Neural cell (in vitro differentiated cells): ENCODE measurements around the gene GRM1. TPM values are rescaled to one million over a fixed set of nuclear protein-coding genes. Genes with fewer than 3 reads are reported as not detected.

Experiments used
- H2AFZ ChIP-seq: fragments of 200-600, 300-800 bp; sonication (generic), shearing (Covaris generic); 2 replicates; pipeline ENCODE4 v1.6.0; 2014; ENCODE audit warnings: low read depth, mild to moderate bottlenecking, antibody characterized with exemption, low read length, moderate library complexity
- H3F3A ChIP-seq: fragments of 200-600 bp; shearing (Covaris generic); 2 replicates; pipeline ENCODE4 v1.6.1; 2016; ENCODE audit warnings: mild to moderate bottlenecking, moderate library complexity, mixed read lengths, antibody characterized with exemption, low read length; ENCODE audit not compliant: insufficient read depth, poor library complexity, severe bottlenecking
- H3K27ac ChIP-seq: fragments of 200-600, 300-800 bp; sonication (generic), shearing (Covaris generic); 2 replicates; pipeline ENCODE4 v1.5.1; 2014; ENCODE audit warnings: mild to moderate bottlenecking, low read length, moderate library complexity
- H3K27me3 ChIP-seq: fragments of 300-800, 200-600 bp; sonication (generic), shearing (Covaris generic); 2 replicates; pipeline ENCODE4 v1.6.0; 2014; ENCODE audit warnings: mild to moderate bottlenecking, low read depth, low read length, moderate library complexity; ENCODE audit not compliant: insufficient read depth
- H3K36me3 ChIP-seq: fragments of 300-800, 200-600 bp; sonication (generic), shearing (Covaris generic); 2 replicates; pipeline ENCODE4 v1.5.1; 2014; ENCODE audit warnings: mild to moderate bottlenecking, antibody characterized with exemption, low read length, moderate library complexity; ENCODE audit not compliant: insufficient read depth
- H3K4me2 ChIP-seq: fragments of 300-800, 200-600 bp; sonication (generic), shearing (Covaris generic); 2 replicates; pipeline ENCODE4 v1.6.0; 2014; ENCODE audit warnings: mild to moderate bottlenecking, low read length
- H3K4me3 ChIP-seq: fragments of 300-800, 200-600 bp; sonication (generic), shearing (Covaris generic); 2 replicates; pipeline ENCODE4 v1.5.1; 2014; ENCODE audit warnings: mild to moderate bottlenecking, low read length, moderate library complexity
- H3K79me2 ChIP-seq: fragments of 200-600 bp; shearing (Covaris generic); replicated peaks from 2 replicates; pipeline ENCODE4 v1.6.0; 2014; ENCODE audit warnings: mild to moderate bottlenecking, low read length, moderate library complexity; ENCODE audit not compliant: insufficient read depth
- H3K9ac ChIP-seq: fragments of 300-800, 200-600 bp; sonication (generic), shearing (Covaris generic); 2 replicates; pipeline ENCODE4 v1.6.1; 2016; ENCODE audit warnings: mild to moderate bottlenecking, low read length, mixed read lengths
- H3K9me2 ChIP-seq: fragments of 200-600 bp; shearing (Covaris generic); 2 replicates; pipeline ENCODE4 v1.6.1; 2016; ENCODE audit warnings: mild to moderate bottlenecking, low read length, mixed read lengths; ENCODE audit not compliant: insufficient read depth
- H3K9me3 ChIP-seq: fragments of 200-600, 300-800 bp; sonication (generic), shearing (Covaris generic); 2 replicates; pipeline ENCODE4 v1.6.1; 2016; ENCODE audit warnings: mild to moderate bottlenecking, mixed run types, low read length, moderate library complexity, mixed read lengths
- H4K20me1 ChIP-seq: fragments of 200-600 bp; shearing (Covaris generic); 2 replicates; pipeline ENCODE4 v1.6.1; 2016; ENCODE audit warnings: mild to moderate bottlenecking, mixed run types; ENCODE audit not compliant: insufficient read depth
- CTCF ChIP-seq: fragments of 450-650 bp; IDR thresholded peaks from 2 replicates; pipeline ENCODE4 v1.5.1; 2014; ENCODE audit warnings: antibody characterized with exemption, mild to moderate bottlenecking, moderate library complexity; ENCODE audit not compliant: poor library complexity, severe bottlenecking
- EP300 ChIP-seq: fragments of 450-650 bp; conservative IDR thresholded peaks from 2 replicates; pipeline ENCODE4 v1.6.1; 2014; ENCODE audit warnings: antibody characterized with exemption, mild to moderate bottlenecking, moderate library complexity; ENCODE audit not compliant: poor library complexity, severe bottlenecking
- EZH2 ChIP-seq: fragments of 200-600, 300-800 bp; shearing (Covaris generic), sonication (generic); IDR thresholded peaks from 2 replicates; pipeline ENCODE4 v1.6.1; 2014; ENCODE audit warnings: antibody characterized with exemption, low read length, borderline replicate concordance, mild to moderate bottlenecking; ENCODE audit not compliant: insufficient read depth, poor library complexity, severe bottlenecking
- MXI1 ChIP-seq: fragments of 450-650 bp; conservative IDR thresholded peaks from 2 replicates; pipeline ENCODE4 v1.6.1; 2014; ENCODE audit warnings: antibody characterized with exemption, mild to moderate bottlenecking; ENCODE audit not compliant: poor library complexity, severe bottlenecking
- POLR2AphosphoS5 ChIP-seq: IDR thresholded peaks from 2 replicates; pipeline ENCODE4 v1.6.1; 2012
- RAD21 ChIP-seq: fragments of 450-650 bp; conservative IDR thresholded peaks from 2 replicates; pipeline ENCODE4 v1.6.1; 2014; ENCODE audit warnings: antibody characterized with exemption, mild to moderate bottlenecking, moderate library complexity
- REST ChIP-seq: IDR thresholded peaks from 2 replicates; pipeline ENCODE4 v1.6.1; 2012; ENCODE audit warnings: borderline replicate concordance
- SMC3 ChIP-seq: fragments of 450-650 bp; conservative IDR thresholded peaks from 2 replicates; pipeline ENCODE4 v1.6.1; 2014; ENCODE audit warnings: antibody characterized with exemption, mild to moderate bottlenecking, moderate library complexity; ENCODE audit not compliant: poor library complexity
- TAF1 ChIP-seq: IDR thresholded peaks from 2 replicates; pipeline ENCODE4 v1.6.1; 2012; ENCODE audit warnings: low read depth
- polyA plus RNA-seq: library from polyadenylated mRNA; depleted of rRNA; stranded (reverse); fragments of >200 nt; gene quantifications from 2 replicates; pipeline ENCODE4 v1.2.3, GENCODE V29; 2014

Gene GRM1
- polyA plus RNA-seq, 1 donor from 2014 or later, result 2.9 TPM

- Histone ChIP-seq H3K9me2 (no peaks in the 10 kb centered on the region), H3K36me3 (no peaks in the 10 kb centered on the region), H3K27ac (no peak overlapping the region), H3K9me3 (no peaks in the 10 kb centered on the region), H2AFZ (no peak overlapping the region), H3K9ac (no peak overlapping the region), H3K79me2 (no peaks in the 10 kb centered on the region), H4K20me1 (no peaks in the 10 kb centered on the region), H3K4me3 (no peak overlapping the region), H3F3A (no peaks in the 10 kb centered on the region), H3K27me3 (no peaks in the 10 kb centered on the region), H3K4me2 (peak overlapping the region; percentile 16)
- TF ChIP-seq CTCF (no peak), MXI1 (no peak), EP300 (no peak), REST (no peak), SMC3 (no peak), TAF1 (no peak), RAD21 (no peak), EZH2 (no peak), POLR2AphosphoS5 (no peak)
Observed at GRCh38 chr6:146154197-146154596, 125.3 kb downstream of the GRM1 start.

- Histone ChIP-seq H2AFZ (no peak overlapping the region), H3F3A (no peaks in the 10 kb centered on the region), H3K27me3 (no peaks in the 10 kb centered on the region), H4K20me1 (no peaks in the 10 kb centered on the region), H3K9me2 (no peaks in the 10 kb centered on the region), H3K9me3 (no peaks in the 10 kb centered on the region), H3K79me2 (no peaks in the 10 kb centered on the region), H3K4me2 (no peak overlapping the region), H3K27ac (no peak overlapping the region), H3K36me3 (no peaks in the 10 kb centered on the region), H3K9ac (no peak overlapping the region), H3K4me3 (no peak overlapping the region)
- TF ChIP-seq RAD21, result no peak
- TF ChIP-seq CTCF, result no peak
- TF ChIP-seq REST, result no peak
- no peak for TF ChIP-seq SMC3
- no peak for TF ChIP-seq POLR2AphosphoS5
Observed at GRCh38 chr6:146161664-146162063, 132.8 kb downstream of the GRM1 start.
